Raji (cell line): ENCODE results near the gene ADCY7.

Experiments used
- POLR2A ChIP-seq: IDR thresholded peaks from 2 replicates; pipeline ENCODE4 v1.6.1; 2011; ENCODE audit warnings: low read depth, low read length, control low read depth; ENCODE audit not compliant: insufficient read depth

The ADCY7 gene

GRCh38 chr16:50266337-50267091, at the start of gene ADCY7:
Gene ADCY7 (plus strand): TSS chr16:50266551. CDS start chr16:50288180, 21,629 bp downstream.
- no peak for TF ChIP-seq POLR2A

GRCh38 chr16:50219402-50219975, 46.9 kb upstream of the ADCY7 start:
- no peak for TF ChIP-seq POLR2A

- no peak for TF ChIP-seq POLR2A
Measured at GRCh38 chr16:50224286-50224685, 42.1 kb upstream of the ADCY7 start.

GRCh38 chr16:50227120-50227519, 39.2 kb upstream of the ADCY7 start:
- no peak for TF ChIP-seq POLR2A

GRCh38 chr16:50227665-50228064, 38.7 kb upstream of the ADCY7 start:
- TF ChIP-seq POLR2A, result no peak

- no peak for TF ChIP-seq POLR2A
Measured at GRCh38 chr16:50228364-50228868, 37.9 kb upstream of the ADCY7 start.

GRCh38 chr16:50229149-50229726, 37.1 kb upstream of the ADCY7 start:
- TF ChIP-seq POLR2A, result no peak

- no peak for TF ChIP-seq POLR2A
Measured at GRCh38 chr16:50234771-50235556, 31.4 kb upstream of the ADCY7 start.

- TF ChIP-seq POLR2A, result no peak
Measured at GRCh38 chr16:50235581-50235980, 30.8 kb upstream of the ADCY7 start.

- TF ChIP-seq POLR2A, result no peak
Measured at GRCh38 chr16:50238314-50238713, 28.0 kb upstream of the ADCY7 start.

- TF ChIP-seq POLR2A, result no peak
Measured at GRCh38 chr16:50238868-50239301, 27.5 kb upstream of the ADCY7 start.

- TF ChIP-seq POLR2A, result no peak
Measured at GRCh38 chr16:50244140-50244503, 22.2 kb upstream of the ADCY7 start.

GRCh38 chr16:50244504-50245416, 21.6 kb upstream of the ADCY7 start:
- TF ChIP-seq POLR2A, result no peak
